Upper lobe of left lung (tissue), 6 donors: ENCODE measurements around the gene SAE1. TPM values are rescaled to one million over a fixed set of nuclear protein-coding genes. Genes with fewer than 3 reads are reported as not detected.
A peak's percentile ranks its signal among the peaks of the same experiment; 100 is the strongest.

Experiments
- ATAC-seq, 2 donors: fragments of 200-7000 bp; cut with Tn5 transposase; one replicate each; pipeline ENCODE4 v1.9.1; 2022; ENCODE audit warnings: mild to moderate bottlenecking in 2 of 2, moderate library complexity in 2 of 2; ENCODE audit not compliant: low FRiP score in 2 of 2
- DNase-seq, 2 donors: peaks; one replicate each; pipeline ENCODE4 v3.0.0-alpha.2; 2019 to 2020
- H3K27ac ChIP-seq, 4 donors: fragments of 200-600 bp; sonication (generic); one replicate each; pipeline ENCODE4 v1.5.1; 2016 to 2019
- H3K27me3 ChIP-seq, 4 donors: fragments of 200-600 bp; sonication (generic); one replicate each; pipeline ENCODE4 v1.5.1; 2017 to 2019
- H3K36me3 ChIP-seq, 4 donors: fragments of 200-600 bp; sonication (generic); one replicate each; pipeline ENCODE4 v1.5.1; 2016 to 2019
- H3K4me1 ChIP-seq, 4 donors: fragments of 200-600 bp; sonication (generic); one replicate each; pipeline ENCODE4 v1.5.1; 2018 to 2019
- H3K4me3 ChIP-seq, 4 donors: fragments of 200-600 bp; sonication (generic); one replicate each; pipeline ENCODE4 v1.5.1; 2017 to 2019; ENCODE audit warnings: mild to moderate bottlenecking in 2 of 4, moderate library complexity in 1 of 4
- H3K9me3 ChIP-seq, 4 donors: fragments of 200-600 bp; sonication (generic); one replicate each; pipeline ENCODE4 v1.5.1; 2018 to 2019
- EP300 ChIP-seq, 4 donors: sonication (generic); formaldehyde crosslinking; IDR thresholded peaks; one replicate each; pipeline ENCODE4 v1.5.1; 2017; ENCODE audit warnings: antibody characterized with exemption in 4 of 4, control low read depth in 2 of 4
- POLR2A ChIP-seq, 4 donors: fragments of 450-650 bp; IDR thresholded peaks; one replicate each; pipeline ENCODE4 v1.5.1; 2016 to 2017; ENCODE audit warnings: antibody characterized with exemption in 4 of 4, mild to moderate bottlenecking in 2 of 4
- POLR2AphosphoS5 ChIP-seq, 2 donors: sonication (generic); formaldehyde crosslinking; IDR thresholded peaks; one replicate each; pipeline ENCODE4 v1.5.1; 2017; ENCODE audit warnings: antibody characterized with exemption in 2 of 2
- WGBS, 2 donors: methylation state at CpG; one replicate each; pipeline ENCODE4 v1.1.5; 2017 to 2018; 5-methylcytosine and 5-hydroxymethylcytosine counted together
- total RNA-seq, 6 donors: library from RNA; depleted of rRNA in 4 of 6; stranded (reverse); fragments of >200 nt in 4 of 6; gene quantifications; one replicate each; pipeline versions ENCODE4 v1.1.0 to v1.2.1, GENCODE V29; 2016 to 2021
- TF ChIP-seq, protein P1 (sequence below), 6 experiments: fragments of 450-650 bp in 4 of 6; fragments of 200-600 bp in 2 of 6; sonication (generic) in 2 of 6; IDR thresholded peaks; one replicate each; pipeline ENCODE4 v1.5.1; 2016 to 2019; ENCODE audit warnings: antibody characterized with exemption in 6 of 6
- donor health status: DM: no; HTN: no; CAD: no; lungs with moderate emphysema.
- donor health status: DM: no; HTN: yes; CAD: no; lungs with severe emphysema.

The SAE1 gene
- total RNA-seq = 10 to 100 TPM; 31.1 to 61.2 (median 55.3) TPM

- Histone ChIP-seq H3K4me3 (peak within 1 kb of the TSS; percentile 75 to 96 (median 83)), H3K27ac (peak within 1 kb of the TSS; percentile 86 to 96 (median 90)), H3K36me3 (no peaks in the 10 kb centered on the region), H3K4me1 (peaks cover 26 to 45% (median 33%) of the 10 kb centered on the region in 4 donors), H3K9me3 (no peaks in the 10 kb centered on the region), H3K27me3 (no peaks in the 10 kb centered on the region)
- TF ChIP-seq POLR2A (IDR thresholded peaks at IDR 0.05) (peak in 3 of 4 donors; percentile 44 to 88 (median 80)), POLR2AphosphoS5 (IDR thresholded peaks at IDR 0.05) (peak; percentile 91 to 93), EP300 (IDR thresholded peaks at IDR 0.05) (peak in 1 of 4 donors; percentile 28)
- TF ChIP-seq, protein P1, sequence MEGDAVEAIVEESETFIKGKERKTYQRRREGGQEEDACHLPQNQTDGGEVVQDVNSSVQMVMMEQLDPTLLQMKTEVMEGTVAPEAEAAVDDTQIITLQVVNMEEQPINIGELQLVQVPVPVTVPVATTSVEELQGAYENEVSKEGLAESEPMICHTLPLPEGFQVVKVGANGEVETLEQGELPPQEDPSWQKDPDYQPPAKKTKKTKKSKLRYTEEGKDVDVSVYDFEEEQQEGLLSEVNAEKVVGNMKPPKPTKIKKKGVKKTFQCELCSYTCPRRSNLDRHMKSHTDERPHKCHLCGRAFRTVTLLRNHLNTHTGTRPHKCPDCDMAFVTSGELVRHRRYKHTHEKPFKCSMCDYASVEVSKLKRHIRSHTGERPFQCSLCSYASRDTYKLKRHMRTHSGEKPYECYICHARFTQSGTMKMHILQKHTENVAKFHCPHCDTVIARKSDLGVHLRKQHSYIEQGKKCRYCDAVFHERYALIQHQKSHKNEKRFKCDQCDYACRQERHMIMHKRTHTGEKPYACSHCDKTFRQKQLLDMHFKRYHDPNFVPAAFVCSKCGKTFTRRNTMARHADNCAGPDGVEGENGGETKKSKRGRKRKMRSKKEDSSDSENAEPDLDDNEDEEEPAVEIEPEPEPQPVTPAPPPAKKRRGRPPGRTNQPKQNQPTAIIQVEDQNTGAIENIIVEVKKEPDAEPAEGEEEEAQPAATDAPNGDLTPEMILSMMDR (IDR thresholded peaks at IDR 0.05) = peak in 5 of 6 experiments; percentile 40 to 89 (median 72)
- WGBS, 2 donors = 0% methylated on average over 34 to 50 of the region's 51 CpGs
- DNase-seq (peak; percentile 96 to 99), ATAC-seq (peak; percentile 92 to 96)
These were observed at the start of gene SAE1 for GRCh38 chr19:47130589-47131227. SAE1 (plus strand) TSS chr19:47130835; CDS start chr19:47130931, 96 bp downstream.

- Histone ChIP-seq H3K27ac (no peak overlapping the region), H3K27me3 (no peaks in the 10 kb centered on the region), H3K36me3 (peaks cover 32 to 88% (median 80%) of the 10 kb centered on the region in 4 donors), H3K4me3 (no peak overlapping the region), H3K4me1 (peaks cover 4 to 9% (median 5%) of the 10 kb centered on the region in 4 donors), H3K9me3 (no peaks in the 10 kb centered on the region)
- 90 to 95% methylated on average over 6 of the region's 6 CpGs for WGBS, 2 donors
- ATAC-seq (no peak), DNase-seq (no peak)
- TF ChIP-seq, protein P1 (IDR thresholded peaks at IDR 0.05) = no peak
- TF ChIP-seq POLR2AphosphoS5 (IDR thresholded peaks at IDR 0.05) (no peak), POLR2A (IDR thresholded peaks at IDR 0.05) (no peak), EP300 (IDR thresholded peaks at IDR 0.05) (no peak)
These were observed 49.5 kb upstream of the SAE1 start for GRCh38 chr19:47081095-47081494.

DNA sequence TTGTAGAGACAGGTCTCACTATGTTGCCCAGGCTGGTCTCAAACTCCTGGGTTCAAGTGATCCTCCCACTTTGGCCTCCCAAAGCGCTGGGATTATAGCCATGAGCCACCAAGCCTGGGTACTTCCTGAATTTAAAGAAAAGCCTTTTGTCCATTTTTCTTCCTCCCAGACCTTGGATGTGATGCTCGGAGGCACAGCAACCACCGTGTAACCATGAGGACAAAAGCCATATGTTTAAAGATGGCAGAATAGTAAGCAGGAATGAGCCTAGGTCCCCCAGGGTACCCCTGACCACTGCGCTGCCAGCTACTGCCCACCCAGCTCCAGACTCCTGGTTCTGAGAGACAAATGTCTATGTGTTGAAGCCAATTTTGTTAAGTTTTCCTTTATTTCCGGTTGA is 48.1 kb upstream of the SAE1 start:
- Histone ChIP-seq H3K27me3 (no peaks in the 10 kb centered on the region), H3K4me3 (no peak overlapping the region), H3K27ac (no peak overlapping the region), H3K9me3 (no peaks in the 10 kb centered on the region), H3K36me3 (peaks cover 32 to 87% (median 82%) of the 10 kb centered on the region in 4 donors), H3K4me1 (peaks cover 4 to 7% (median 5%) of the 10 kb centered on the region in 4 donors)
- ATAC-seq (no peak), DNase-seq (no peak)
- TF ChIP-seq POLR2A (IDR thresholded peaks at IDR 0.05) = no peak
- TF ChIP-seq EP300 (IDR thresholded peaks at IDR 0.05) = no peak
- TF ChIP-seq, protein P1 (IDR thresholded peaks at IDR 0.05) = no peak
- TF ChIP-seq POLR2AphosphoS5 (IDR thresholded peaks at IDR 0.05) = no peak
- 93 to 99% methylated on average over 5 of the region's 5 CpGs for WGBS, 2 donors

GRCh38 chr19:47084879-47085439 is 45.7 kb upstream of the SAE1 start:
- Histone ChIP-seq H3K27ac (no peak overlapping the region), H3K9me3 (no peaks in the 10 kb centered on the region), H3K27me3 (no peaks in the 10 kb centered on the region), H3K4me3 (no peak overlapping the region), H3K4me1 (peaks cover 0 to under 1% (median under 1%) of the 10 kb centered on the region in 4 donors), H3K36me3 (peaks cover 37 to 100% (median 95%) of the 10 kb centered on the region in 4 donors)
- DNase-seq = no peak
- ATAC-seq = peak in 1 of 2 donors; percentile 15
- WGBS, 2 donors = 91% methylated on average over 24 of the region's 24 CpGs
- TF ChIP-seq EP300 (IDR thresholded peaks at IDR 0.05) (no peak), POLR2AphosphoS5 (IDR thresholded peaks at IDR 0.05) (no peak), POLR2A (IDR thresholded peaks at IDR 0.05) (no peak)
- TF ChIP-seq, protein P1 (IDR thresholded peaks at IDR 0.05) = no peak
